Uterus (tissue), 4 donors: ENCODE data around the gene FOXI1. TPM values are rescaled to one million over a fixed set of nuclear protein-coding genes. Genes with fewer than 3 reads are reported as not detected.

ENCODE experiments used
- DNase-seq, 2 donors: peaks; one replicate each; pipeline ENCODE4 v3.0.0-alpha.2; 2019 to 2020
- H3K27ac ChIP-seq, 2 donors: fragments of 200-600 bp; sonication (generic); 1 replicate in 1 of 2; 2 replicates in 1 of 2; pipeline ENCODE4 v1.5.1; 2016 to 2018
- H3K27me3 ChIP-seq, 2 donors: fragments of 200-600 bp; sonication (generic); one replicate each; pipeline ENCODE4 v1.5.1; 2018 to 2019; ENCODE audit warnings: control low read depth in 1 of 2
- H3K36me3 ChIP-seq, 2 donors: fragments of 200-600 bp; sonication (generic); one replicate each; pipeline ENCODE4 v1.5.1; 2019; ENCODE audit warnings: control low read depth in 1 of 2
- H3K4me1 ChIP-seq, 2 donors: fragments of 200-600 bp; sonication (generic); one replicate each; pipeline ENCODE4 v1.5.1; 2018 to 2019; ENCODE audit warnings: control low read depth in 1 of 2
- H3K4me3 ChIP-seq, 2 donors: fragments of 200-600 bp; sonication (generic); 1 replicate in 1 of 2; 2 replicates in 1 of 2; pipeline ENCODE4 v1.5.1; 2018 to 2019; ENCODE audit warnings: mild to moderate bottlenecking in 1 of 2
- H3K9me3 ChIP-seq, 2 donors: fragments of 200-600 bp; sonication (generic); one replicate each; pipeline ENCODE4 v1.5.1; 2019; ENCODE audit warnings: control low read depth in 1 of 2
- POLR2A ChIP-seq, 2 donors: fragments of 450-650 bp; IDR thresholded peaks; one replicate each; pipeline ENCODE4 v1.6.1; 2016; ENCODE audit warnings: antibody characterized with exemption in 2 of 2, mild to moderate bottlenecking in 1 of 2, moderate library complexity in 1 of 2
- intact Hi-C: fragments of 100-400 bp; cut with DNase I; formaldehyde crosslinking; loops from one replicate; pipeline ENCODE4 v1.15.1; 2023; ENCODE audit warnings: low total_unique reads
- total RNA-seq, 4 donors: library from RNA; depleted of rRNA in 3 of 4; stranded (reverse); fragments of >200 nt in 3 of 4; gene quantifications; one replicate each; pipeline versions ENCODE4 v1.1.0 to v1.2.4, GENCODE V29; 2014 to 2023
- TF ChIP-seq, protein P1 (sequence below), 4 experiments: fragments of 200-600 bp in 2 of 4; fragments of 450-650 bp in 2 of 4; sonication (generic) in 2 of 4; IDR thresholded peaks; one replicate each; pipeline ENCODE4 v1.5.1; 2016 to 2019; ENCODE audit warnings: antibody characterized with exemption in 4 of 4, mild to moderate bottlenecking in 2 of 4, moderate library complexity in 1 of 4
- donor health status: DM: yes; HTN: yes; CAD: no.

The FOXI1 gene
- total RNA-seq, 4 donors from 2014 or later = not detected

GRCh38 chr5:170132976-170133448 is 27.3 kb downstream of the FOXI1 start:
- Histone ChIP-seq H3K27me3 (no peaks in the 10 kb centered on the region), H3K9me3 (no peaks in the 10 kb centered on the region), H3K4me1 (no peaks in the 10 kb centered on the region), H3K27ac (no peak overlapping the region), H3K4me3 (no peak overlapping the region), H3K36me3 (no peaks in the 10 kb centered on the region)
- no peak for DNase-seq
- intact Hi-C loops = no loop called here
- no peak for TF ChIP-seq POLR2A (IDR thresholded peaks at IDR 0.05)
- TF ChIP-seq, protein P1, sequence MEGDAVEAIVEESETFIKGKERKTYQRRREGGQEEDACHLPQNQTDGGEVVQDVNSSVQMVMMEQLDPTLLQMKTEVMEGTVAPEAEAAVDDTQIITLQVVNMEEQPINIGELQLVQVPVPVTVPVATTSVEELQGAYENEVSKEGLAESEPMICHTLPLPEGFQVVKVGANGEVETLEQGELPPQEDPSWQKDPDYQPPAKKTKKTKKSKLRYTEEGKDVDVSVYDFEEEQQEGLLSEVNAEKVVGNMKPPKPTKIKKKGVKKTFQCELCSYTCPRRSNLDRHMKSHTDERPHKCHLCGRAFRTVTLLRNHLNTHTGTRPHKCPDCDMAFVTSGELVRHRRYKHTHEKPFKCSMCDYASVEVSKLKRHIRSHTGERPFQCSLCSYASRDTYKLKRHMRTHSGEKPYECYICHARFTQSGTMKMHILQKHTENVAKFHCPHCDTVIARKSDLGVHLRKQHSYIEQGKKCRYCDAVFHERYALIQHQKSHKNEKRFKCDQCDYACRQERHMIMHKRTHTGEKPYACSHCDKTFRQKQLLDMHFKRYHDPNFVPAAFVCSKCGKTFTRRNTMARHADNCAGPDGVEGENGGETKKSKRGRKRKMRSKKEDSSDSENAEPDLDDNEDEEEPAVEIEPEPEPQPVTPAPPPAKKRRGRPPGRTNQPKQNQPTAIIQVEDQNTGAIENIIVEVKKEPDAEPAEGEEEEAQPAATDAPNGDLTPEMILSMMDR (IDR thresholded peaks at IDR 0.05) = no peak

GRCh38 chr5:170135796-170136490 is 30.2 kb downstream of the FOXI1 start:
- H3K27me3 ChIP-seq = no peaks in the 10 kb centered on the region
- intact Hi-C loops = no loop called here
- DNase-seq = no peak
- no peak overlapping the region for H3K27ac ChIP-seq
- no peak overlapping the region for H3K4me3 ChIP-seq
- no peaks in the 10 kb centered on the region for H3K9me3 ChIP-seq
- H3K36me3 ChIP-seq = no peaks in the 10 kb centered on the region
- TF ChIP-seq, protein P1 (IDR thresholded peaks at IDR 0.05) = no peak
- TF ChIP-seq POLR2A (IDR thresholded peaks at IDR 0.05) = no peak
- H3K4me1 ChIP-seq = no peaks in the 10 kb centered on the region

- no peaks in the 10 kb centered on the region for H3K27me3 ChIP-seq
- H3K4me1 ChIP-seq = no peaks in the 10 kb centered on the region
- no peak overlapping the region for H3K4me3 ChIP-seq
- TF ChIP-seq POLR2A (IDR thresholded peaks at IDR 0.05) = no peak
- TF ChIP-seq, protein P1 (IDR thresholded peaks at IDR 0.05) = no peak
- no peaks in the 10 kb centered on the region for H3K36me3 ChIP-seq
- DNase-seq = no peak
- H3K27ac ChIP-seq = no peak overlapping the region
- H3K9me3 ChIP-seq = no peaks in the 10 kb centered on the region
- intact Hi-C loops = no loop called here
Observed at GRCh38 chr5:170136506-170136905, 30.8 kb downstream of the FOXI1 start.

- TF ChIP-seq POLR2A (IDR thresholded peaks at IDR 0.05) = no peak
- TF ChIP-seq, protein P1 (IDR thresholded peaks at IDR 0.05) = no peak
- intact Hi-C loops = no loop called here
- Histone ChIP-seq H3K9me3 (no peaks in the 10 kb centered on the region), H3K27ac (no peak overlapping the region), H3K36me3 (no peaks in the 10 kb centered on the region), H3K4me3 (no peak overlapping the region), H3K27me3 (no peaks in the 10 kb centered on the region), H3K4me1 (no peaks in the 10 kb centered on the region)
- DNase-seq = no peak
Observed at GRCh38 chr5:170137694-170138214, 32.1 kb downstream of the FOXI1 start.

DNA sequence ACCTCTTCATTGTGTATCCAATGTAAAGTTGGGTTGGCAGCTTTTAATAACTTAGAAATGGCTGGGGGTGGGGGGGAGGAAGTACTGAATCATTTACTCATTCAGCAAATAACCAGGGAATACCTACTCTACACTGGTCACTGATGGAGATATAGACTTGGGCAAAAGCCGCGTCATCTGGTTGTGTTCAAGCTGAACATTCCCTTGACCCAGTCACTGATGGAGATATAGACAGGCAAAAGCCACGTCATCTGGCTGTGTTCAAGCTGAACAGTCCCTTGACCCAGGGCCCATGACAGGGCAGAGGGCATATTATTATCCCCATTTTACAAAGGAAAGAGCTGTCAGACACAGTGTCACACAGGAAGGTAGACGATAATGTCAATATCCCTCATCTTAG is 32.6 kb downstream of the FOXI1 start:
- TF ChIP-seq POLR2A (IDR thresholded peaks at IDR 0.05) = no peak
- TF ChIP-seq, protein P1 (IDR thresholded peaks at IDR 0.05) = no peak
- Histone ChIP-seq H3K4me3 (no peak overlapping the region), H3K27me3 (no peaks in the 10 kb centered on the region), H3K36me3 (no peaks in the 10 kb centered on the region), H3K9me3 (no peaks in the 10 kb centered on the region), H3K27ac (no peak overlapping the region), H3K4me1 (no peaks in the 10 kb centered on the region)
- intact Hi-C loops = no loop called here
- no peak for DNase-seq
